Fibroblast of lung (primary cell): Measurements from ENCODE around the gene MYL4. TPM values are rescaled to one million over a fixed set of nuclear protein-coding genes. Genes with fewer than 3 reads are reported as not detected.

Source experiments
- DNase-seq, 2 donors: peaks; one replicate each; pipeline versions ENCODE4 v3.0.0 to v3.0.0-alpha.2; 2010; ENCODE audit warnings: low read depth in 2 of 2
- H2AFZ ChIP-seq: 2 replicates; pipeline ENCODE4 v1.5.1; 2012; ENCODE audit warnings: low read length, control low read depth, inconsistent platforms
- H3K27ac ChIP-seq: 2 replicates; pipeline ENCODE4 v1.5.1; 2011; ENCODE audit warnings: low read length, control low read depth; ENCODE audit not compliant: insufficient read depth
- H3K27me3 ChIP-seq: 2 replicates; pipeline ENCODE4 v1.5.1; 2011; ENCODE audit warnings: mild to moderate bottlenecking, low read length; ENCODE audit not compliant: control insufficient read depth, insufficient read depth
- H3K36me3 ChIP-seq: 2 replicates; pipeline ENCODE4 v1.5.1; 2011; ENCODE audit warnings: low read length; ENCODE audit not compliant: control insufficient read depth, insufficient read depth
- H3K4me1 ChIP-seq: 2 replicates; pipeline ENCODE4 v1.5.1; 2011; ENCODE audit warnings: low read length; ENCODE audit not compliant: control insufficient read depth, insufficient read depth; ENCODE audit errors: extremely low read depth
- H3K4me2 ChIP-seq: 2 replicates; pipeline ENCODE4 v1.5.1; 2011; ENCODE audit warnings: low read length, control low read depth; ENCODE audit not compliant: insufficient read depth; ENCODE audit errors: extremely low read depth
- H3K4me3 ChIP-seq, 4 experiments: fragments of 200-600 bp in 1 of 4; sonication (generic) in 1 of 4; replicated peaks in 1 of 4; 2 replicates each; pipeline ENCODE4 v1.5.1; 2011 to 2016; ENCODE audit warnings: low read length in 4 of 4, low read depth in 3 of 4, mild to moderate bottlenecking in 3 of 4, control low read depth in 2 of 4, inconsistent platforms in 1 of 4, mixed read lengths in 1 of 4; ENCODE audit not compliant: insufficient read depth in 1 of 4; ENCODE audit errors: control extremely low read depth in 1 of 4
- H3K79me2 ChIP-seq: 2 replicates; pipeline ENCODE4 v1.5.1; 2012; ENCODE audit warnings: mild to moderate bottlenecking, low read length, inconsistent platforms; ENCODE audit not compliant: control insufficient read depth, insufficient read depth
- H3K9ac ChIP-seq: 2 replicates; pipeline ENCODE4 v1.5.1; 2011; ENCODE audit warnings: mild to moderate bottlenecking, low read length, control low read depth; ENCODE audit not compliant: insufficient read depth
- H3K9me3 ChIP-seq: 2 replicates; pipeline ENCODE4 v1.5.1; 2012; ENCODE audit warnings: low read depth, low read length; ENCODE audit not compliant: control insufficient read depth, insufficient read depth
- H4K20me1 ChIP-seq: 2 replicates; pipeline ENCODE4 v1.5.1; 2011; ENCODE audit warnings: low read length; ENCODE audit not compliant: control insufficient read depth, insufficient read depth; ENCODE audit errors: extremely low read depth
- CTCF ChIP-seq, 2 donors: IDR thresholded peaks in 1 of 2; conservative IDR thresholded peaks in 1 of 2; 1 replicate in 1 of 2; 2 replicates in 1 of 2; pipeline ENCODE4 v1.5.1; 2011 to 2012; ENCODE audit warnings: low read length in 2 of 2, control low read depth in 1 of 2, inconsistent platforms in 1 of 2, low read depth in 1 of 2, mild to moderate bottlenecking in 1 of 2
- EZH2 ChIP-seq: IDR thresholded peaks from 2 replicates; pipeline ENCODE4 v1.5.1; 2012; ENCODE audit warnings: low read length, control low read depth, mild to moderate bottlenecking; ENCODE audit errors: missing control alignments
- polyA plus RNA-seq, 2 donors: library from polyadenylated mRNA; depleted of rRNA in 1 of 2; stranded (reverse) in 1 of 2; unstranded in 1 of 2; fragments of >200 nt; gene quantifications; 2 replicates each; pipeline ENCODE4 v1.2.1, GENCODE V29; 2011 to 2012; ENCODE audit warnings: missing spikeins in 1 of 2
- total RNA-seq: library from RNA; depleted of rRNA; stranded (reverse); fragments of >200 nt; gene quantifications from 2 replicates; pipeline ENCODE4 v1.2.1, GENCODE V29; 2014

The MYL4 gene
- total and polyA plus RNA-seq, 2 donors (not counting 1 experiment from before 2014, with no cell fraction given) = 1.3 TPM; not detected in 1

- no peaks in the 10 kb centered on the region for H3K36me3 ChIP-seq
- H3K9ac ChIP-seq = no peak overlapping the region
- H3K4me3 ChIP-seq = no peak overlapping the region
- H4K20me1 ChIP-seq = no peaks in the 10 kb centered on the region
- no peak overlapping the region for H2AFZ ChIP-seq
- H3K27me3 ChIP-seq = peaks cover 2% of the 10 kb centered on the region
- H3K79me2 ChIP-seq = no peaks in the 10 kb centered on the region
- TF ChIP-seq EZH2 (no peak), CTCF (conservative IDR thresholded peaks at IDR 0.05 in 1 of 2, IDR thresholded peaks at IDR 0.05 in 1 of 2; ENCODE audit: low read depth in 1 of 2, low read length in 2 of 2) (no peak)
- H3K4me2 ChIP-seq = no peak overlapping the region
- peaks cover 6% of the 10 kb centered on the region for H3K4me1 ChIP-seq
- H3K9me3 ChIP-seq = no peaks in the 10 kb centered on the region
- no peak for DNase-seq
- H3K27ac ChIP-seq = no peak overlapping the region
These were observed 12.0 kb downstream of the MYL4 start for GRCh38 chr17:47221154-47221553.

GRCh38 chr17:47222047-47222446 is 12.9 kb downstream of the MYL4 start:
- H2AFZ ChIP-seq = no peak overlapping the region
- H3K4me3 ChIP-seq = no peak overlapping the region
- no peaks in the 10 kb centered on the region for H3K36me3 ChIP-seq
- H3K9me3 ChIP-seq = no peaks in the 10 kb centered on the region
- H3K27ac ChIP-seq = no peak overlapping the region
- H4K20me1 ChIP-seq = no peaks in the 10 kb centered on the region
- H3K79me2 ChIP-seq = no peaks in the 10 kb centered on the region
- no peak for DNase-seq
- H3K4me1 ChIP-seq = peaks cover 6% of the 10 kb centered on the region
- no peak overlapping the region for H3K4me2 ChIP-seq
- peaks cover 2% of the 10 kb centered on the region for H3K27me3 ChIP-seq
- TF ChIP-seq EZH2 (no peak), CTCF (conservative IDR thresholded peaks at IDR 0.05 in 1 of 2, IDR thresholded peaks at IDR 0.05 in 1 of 2; ENCODE audit: low read depth in 1 of 2, low read length in 2 of 2) (no peak)
- no peak overlapping the region for H3K9ac ChIP-seq

- Histone ChIP-seq H3K36me3 (no peaks in the 10 kb centered on the region), H3K9ac (no peak overlapping the region), H3K27me3 (peaks cover 2% of the 10 kb centered on the region), H3K79me2 (no peaks in the 10 kb centered on the region), H2AFZ (no peak overlapping the region), H3K27ac (no peak overlapping the region), H3K4me1 (peaks cover 6% of the 10 kb centered on the region), H3K4me2 (no peak overlapping the region), H4K20me1 (no peaks in the 10 kb centered on the region), H3K4me3 (no peak overlapping the region), H3K9me3 (no peaks in the 10 kb centered on the region)
- DNase-seq = no peak
- TF ChIP-seq EZH2 = no peak
These were observed 13.9 kb downstream of the MYL4 start for GRCh38 chr17:47223007-47223406.
